WERI-Rb-1 (cell line): ENCODE data around the gene PIEZO2.
"Not testable (repeated sequence)": the region's sequence is repeated elsewhere in the genome, so short reads cannot be mapped to it uniquely, and the experiment has no call there.

Experiments
- DNase-seq: peaks from one replicate; pipeline ENCODE4 v3.0.0-alpha.2; 2020
- H3K27ac ChIP-seq: fragments of 250-450 bp; sonication (Bioruptor Pico); 2 replicates; pipeline ENCODE4 v1.5.1; 2020; ENCODE audit warnings: mild to moderate bottlenecking, moderate library complexity
- H3K27me3 ChIP-seq: fragments of 250-450 bp; sonication (Bioruptor Pico); 2 replicates; pipeline ENCODE4 v1.5.1; 2021; ENCODE audit warnings: mild to moderate bottlenecking, low read depth, moderate library complexity; ENCODE audit not compliant: insufficient read depth, severe bottlenecking
- H3K36me3 ChIP-seq: fragments of 250-450 bp; sonication (Bioruptor Pico); 2 replicates; pipeline ENCODE4 v1.5.1; 2020; ENCODE audit warnings: mild to moderate bottlenecking, moderate library complexity
- H3K4me3 ChIP-seq: 2 replicates; pipeline ENCODE4 v1.5.1; 2011; ENCODE audit warnings: low read depth, mild to moderate bottlenecking, control low read depth, low read length
- H3K9me3 ChIP-seq: fragments of 250-450 bp; sonication (Bioruptor Pico); 2 replicates; pipeline ENCODE4 v1.5.1; 2021; ENCODE audit warnings: mild to moderate bottlenecking, moderate library complexity; ENCODE audit not compliant: severe bottlenecking

PIEZO2 gene

GRCh38 chr18:10623606-10624005 is 525.8 kb downstream of the PIEZO2 start:
- H3K9me3 ChIP-seq, DNase-seq, H3K27ac ChIP-seq, H3K4me3 ChIP-seq, H3K36me3 ChIP-seq, H3K27me3 ChIP-seq: not testable (repeated sequence)

GRCh38 chr18:10622982-10623381 is 526.4 kb downstream of the PIEZO2 start:
- not testable (repeated sequence) for H3K27ac ChIP-seq, H3K27me3 ChIP-seq, H3K36me3 ChIP-seq, DNase-seq, H3K4me3 ChIP-seq, H3K9me3 ChIP-seq

- H3K27me3 ChIP-seq, H3K9me3 ChIP-seq, H3K36me3 ChIP-seq, H3K4me3 ChIP-seq, H3K27ac ChIP-seq, DNase-seq: not testable (repeated sequence)
Observed at GRCh38 chr18:10620670-10621329, 528.6 kb downstream of the PIEZO2 start.
